22Rv1 (cell line): ENCODE data around the gene MARK1.

Experiments
- CTCF ChIP-seq: fragments of 450-650 bp; IDR thresholded peaks from 2 replicates; pipeline ENCODE4 v1.5.1; 2017; ENCODE audit warnings: mild to moderate bottlenecking
- ZFX ChIP-seq: fragments of 450-650 bp; IDR thresholded peaks from 2 replicates; pipeline ENCODE4 v1.6.1; 2017; ENCODE audit warnings: antibody characterized with exemption, borderline replicate concordance

GRCh38 chr1:220684890-220685289 lies 157.0 kb downstream of the MARK1 start:
- no peak for TF ChIP-seq CTCF
- TF ChIP-seq ZFX: no peak
